SW480 (cell line): ENCODE results near the gene ANKRD33B.
"Not testable (repeated sequence)": the region's sequence is repeated elsewhere in the genome, so short reads cannot be mapped to it uniquely, and the experiment has no call there.

ENCODE experiments used
- DNase-seq: peaks from one replicate; pipeline ENCODE4 v3.0.0-alpha.2; 2016; ENCODE audit warnings: low spot score

ANKRD33B gene

GRCh38 chr5:10636363-10637142 lies 72.7 kb downstream of the ANKRD33B start:
- no peak for DNase-seq

DNA sequence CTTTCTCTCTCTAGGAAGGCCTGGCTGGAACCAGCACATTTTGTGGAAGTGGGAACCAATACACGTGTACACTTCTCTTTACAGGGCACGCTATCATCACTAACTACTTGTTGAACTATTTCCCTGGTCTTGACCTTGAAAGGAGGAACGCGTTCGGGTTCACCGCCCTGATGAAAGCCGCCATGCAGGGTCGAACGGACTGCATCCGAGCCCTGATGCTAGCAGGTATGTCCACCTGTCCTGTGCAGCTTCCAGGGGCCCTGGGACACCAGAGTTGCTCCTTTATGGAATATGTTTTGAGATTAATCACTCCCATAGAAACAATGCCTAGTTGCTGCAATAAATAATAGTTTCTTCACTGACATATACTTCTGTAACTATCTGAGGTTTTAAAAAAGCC lies 74.1 kb downstream of the ANKRD33B start:
- no peak for DNase-seq

DNA sequence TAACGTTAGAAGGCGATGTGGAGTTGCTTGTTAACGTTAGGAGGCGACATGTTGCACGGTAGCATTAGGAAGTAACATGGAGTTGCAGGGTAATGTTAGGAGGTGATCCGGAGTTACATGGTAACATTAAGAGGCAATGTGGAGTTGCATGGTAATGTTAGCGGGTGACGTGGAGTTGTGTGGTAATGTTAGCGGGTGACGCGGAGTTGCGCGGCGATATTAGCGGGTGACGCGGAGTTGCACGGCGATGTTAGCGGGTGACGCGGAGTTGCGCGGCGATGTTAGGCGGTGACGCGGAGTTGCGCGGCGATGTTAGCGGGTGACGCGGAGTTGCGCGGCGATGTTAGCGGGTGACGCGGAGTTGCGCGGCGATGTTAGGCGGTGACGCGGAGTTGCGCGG lies 74.9 kb downstream of the ANKRD33B start:
- DNase-seq = not testable (repeated sequence)

DNA sequence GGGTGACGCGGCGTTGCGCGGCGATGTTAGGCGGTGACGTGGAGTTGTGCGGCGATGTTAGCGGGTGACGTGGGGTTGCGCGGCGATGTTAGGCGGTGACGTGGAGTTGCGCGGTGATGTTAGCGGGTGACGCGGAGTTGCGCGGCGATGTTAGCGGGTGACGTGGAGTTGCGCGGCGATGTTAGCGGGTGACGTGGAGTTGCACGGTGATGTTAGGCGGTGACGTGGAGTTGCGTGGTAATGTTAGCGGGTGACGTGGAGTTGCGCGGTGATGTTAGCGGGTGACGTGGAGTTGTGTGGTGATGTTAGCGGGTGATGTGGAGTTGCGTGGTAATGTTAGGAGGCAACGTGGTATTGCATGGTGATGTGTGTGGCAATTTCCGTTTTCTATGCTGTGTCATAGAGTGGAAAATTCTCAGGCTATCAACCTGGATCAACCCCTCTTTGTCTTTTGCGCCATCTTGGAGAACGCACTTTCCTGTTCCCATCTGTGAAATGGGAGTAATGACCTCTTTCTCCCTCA lies 76.0 kb downstream of the ANKRD33B start:
- no peak for DNase-seq

DNA sequence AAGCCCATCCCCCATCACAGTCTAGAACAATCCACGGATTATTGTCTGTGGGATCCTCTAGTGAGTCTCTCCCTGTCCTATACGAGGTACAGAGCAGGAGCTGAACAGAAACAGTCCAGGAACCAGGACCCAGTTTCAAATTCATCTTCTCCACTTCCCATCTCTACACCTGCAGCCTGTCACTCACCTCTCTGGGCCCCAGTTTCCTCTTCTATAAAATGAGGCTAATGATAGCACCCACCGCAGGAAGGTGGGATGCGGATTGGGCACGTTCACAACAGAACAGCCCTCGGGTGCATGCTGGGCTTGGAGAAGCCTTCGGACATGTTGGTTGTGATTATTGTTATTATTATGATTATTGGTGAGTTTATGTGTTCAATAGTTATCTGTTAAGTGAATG lies 78.5 kb downstream of the ANKRD33B start:
- no peak for DNase-seq

DNA sequence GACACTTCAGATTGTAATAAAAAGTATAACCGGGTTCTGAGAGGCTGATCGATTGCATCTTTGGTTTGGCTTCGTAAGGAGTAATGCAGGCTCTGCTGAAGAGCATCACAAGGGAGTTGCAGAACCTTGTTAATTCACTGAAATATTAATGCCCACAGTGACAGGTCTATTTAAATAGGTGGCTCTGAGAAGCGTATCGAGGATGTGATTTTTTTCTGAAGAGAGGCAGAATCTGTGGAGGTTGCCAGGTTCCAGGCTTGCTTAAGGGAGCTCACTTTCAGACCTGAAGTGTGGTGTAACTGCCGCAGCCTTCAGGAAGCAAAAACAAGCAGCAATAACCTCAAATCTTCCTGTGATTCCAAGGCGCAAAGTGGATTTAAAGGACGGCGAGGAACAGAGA lies 80.3 kb downstream of the ANKRD33B start:
- no peak for DNase-seq

DNA sequence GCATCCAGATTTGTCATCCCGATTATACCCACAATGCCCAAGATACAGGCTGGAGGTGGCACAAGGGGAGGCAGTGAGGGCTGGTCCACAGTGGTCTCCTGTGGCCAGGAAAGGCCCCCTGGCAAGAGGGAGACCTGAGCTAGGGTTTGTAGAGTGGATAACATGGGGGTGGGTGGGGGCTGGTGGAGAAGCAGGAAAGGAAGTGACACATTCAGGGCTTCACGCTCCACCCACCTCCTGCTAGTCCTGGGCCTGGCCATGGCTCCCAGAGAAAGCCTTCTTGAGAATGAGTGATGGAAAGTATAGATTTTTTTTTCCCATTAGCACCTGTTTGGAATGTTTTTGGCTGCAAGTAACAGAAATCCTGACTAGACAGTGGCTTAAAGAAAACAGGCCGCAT lies 81.3 kb downstream of the ANKRD33B start:
- no peak for DNase-seq

DNA sequence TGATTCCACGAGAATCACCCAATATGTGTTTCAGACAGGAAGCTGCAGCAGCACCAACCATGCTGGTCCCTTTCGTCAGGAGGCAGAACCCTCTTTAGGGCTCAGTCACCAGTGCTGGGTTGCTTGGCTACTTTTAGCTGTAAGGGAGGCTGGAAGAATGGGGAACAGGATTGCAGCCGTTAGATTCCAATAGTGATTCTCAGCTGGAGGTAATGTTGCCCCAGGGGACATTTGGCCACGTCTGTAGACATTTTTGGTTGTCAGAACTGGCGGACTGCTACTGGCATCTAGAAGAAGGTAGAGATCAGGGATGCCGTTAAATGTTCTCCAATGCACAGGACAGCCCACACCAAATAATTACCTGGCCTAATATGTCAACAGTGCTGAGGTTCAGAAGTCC lies 81.8 kb downstream of the ANKRD33B start:
- no peak for DNase-seq

GRCh38 chr5:10647640-10648039 lies 83.8 kb downstream of the ANKRD33B start:
- no peak for DNase-seq

DNA sequence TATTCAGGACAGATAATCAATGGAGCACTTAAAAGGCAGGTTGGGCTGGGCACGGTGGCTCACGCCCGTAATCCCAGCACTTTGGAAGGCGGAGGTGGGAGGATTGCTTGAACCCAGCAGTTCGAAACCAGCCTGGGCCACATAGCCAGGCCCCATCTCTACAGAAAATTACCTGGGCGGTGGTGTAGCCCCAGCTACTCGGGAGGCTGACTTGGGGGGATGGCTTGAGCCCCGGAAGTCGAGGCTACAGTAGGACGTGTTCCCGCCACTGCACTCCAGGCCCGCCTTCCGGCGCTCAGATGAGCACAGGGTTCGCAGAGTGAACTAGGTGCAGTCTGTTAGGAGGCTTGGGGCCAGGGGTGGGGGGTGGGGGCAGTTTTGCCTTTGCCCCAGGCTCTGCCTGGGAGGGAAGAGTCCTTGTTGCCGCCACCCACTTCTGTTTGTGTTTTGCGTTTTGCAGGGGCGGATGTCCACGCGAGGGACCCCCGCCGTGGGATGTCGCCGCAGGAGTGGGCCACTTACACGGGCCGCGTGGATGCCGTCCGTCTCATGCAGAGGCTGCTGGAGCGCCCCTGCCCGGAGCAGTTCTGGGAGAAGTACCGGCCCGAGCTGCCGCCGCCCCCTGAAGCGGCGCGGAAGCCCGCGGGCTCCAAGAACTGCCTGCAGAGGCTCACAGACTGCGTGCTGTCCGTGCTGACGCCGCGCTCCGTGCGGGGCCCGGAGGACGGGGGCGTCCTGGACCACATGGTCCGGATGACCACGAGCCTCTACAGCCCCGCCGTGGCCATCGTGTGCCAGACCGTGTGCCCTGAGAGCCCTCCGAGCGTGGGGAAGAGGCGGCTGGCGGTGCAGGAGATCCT lies 85.2 kb downstream of the ANKRD33B start:
- no peak for DNase-seq

GRCh38 chr5:10649666-10650380 lies 86.0 kb downstream of the ANKRD33B start:
- DNase-seq = no peak

DNA sequence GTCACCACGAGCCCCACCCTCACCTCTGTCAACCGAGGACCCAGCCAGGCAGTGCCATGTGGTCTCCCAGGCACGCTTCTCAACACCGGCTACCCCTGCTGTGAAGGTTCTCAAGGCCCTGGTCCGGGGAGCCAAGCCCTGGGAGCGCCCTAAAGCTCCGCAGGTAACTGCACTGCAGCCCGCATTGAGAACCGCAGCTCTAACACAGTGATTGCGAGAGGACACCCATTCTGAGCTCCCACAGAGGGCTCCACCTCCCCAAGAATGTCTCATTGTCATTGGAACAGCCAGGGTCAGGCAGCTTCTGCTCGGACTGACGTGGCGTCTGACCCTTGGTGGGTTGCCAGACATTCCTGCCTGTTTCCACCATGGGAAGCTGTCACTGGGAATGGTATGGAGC lies 88.3 kb downstream of the ANKRD33B start:
- DNase-seq = no peak

- DNase-seq = no peak
These were observed 88.7 kb downstream of the ANKRD33B start for GRCh38 chr5:10652606-10653005.

GRCh38 chr5:10653043-10653442 lies 89.2 kb downstream of the ANKRD33B start:
- DNase-seq = no peak

- no peak for DNase-seq
These were observed 90.0 kb downstream of the ANKRD33B start for GRCh38 chr5:10653751-10654400.

GRCh38 chr5:10654566-10654965 lies 90.7 kb downstream of the ANKRD33B start:
- no peak for DNase-seq

DNA sequence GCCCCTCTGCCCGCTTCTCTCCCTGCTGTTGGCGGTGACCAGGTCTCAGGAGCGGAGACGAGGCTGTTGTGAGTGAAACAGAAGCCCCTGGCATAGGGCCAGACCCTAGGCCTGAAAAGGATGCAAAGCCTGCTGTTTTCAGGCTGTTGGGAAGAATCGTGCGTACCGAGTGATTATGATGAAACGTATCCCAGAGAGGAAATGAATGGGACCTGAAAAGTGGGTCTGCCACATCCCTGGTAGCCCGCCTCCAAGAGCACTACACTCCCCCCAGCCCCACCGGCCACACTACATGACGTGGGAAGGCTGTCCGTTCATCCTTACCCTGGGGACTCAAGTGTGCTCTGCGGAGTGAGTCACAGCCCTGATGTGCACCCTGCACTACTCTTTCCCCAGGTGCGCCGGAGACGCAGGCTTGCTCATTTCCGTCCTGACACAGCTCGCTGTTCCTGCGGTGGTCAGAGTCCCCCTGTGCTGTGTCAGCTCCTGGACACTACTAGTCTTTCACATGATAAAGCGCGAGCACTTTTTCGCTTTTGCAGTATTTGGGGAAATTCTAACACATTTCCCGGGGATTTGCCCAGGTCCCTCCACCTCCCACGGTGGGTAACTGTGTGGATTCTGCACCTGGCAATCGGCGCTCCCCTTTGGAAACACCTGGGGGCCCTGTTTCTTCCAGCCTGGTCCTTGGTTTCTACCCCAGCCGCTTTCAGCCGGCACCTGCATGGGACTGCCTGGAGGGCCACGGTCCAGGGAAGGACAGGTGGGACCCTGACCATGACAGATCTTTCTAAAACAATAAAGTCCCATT lies 91.5 kb downstream of the ANKRD33B start:
- DNase-seq = no peak

DNA sequence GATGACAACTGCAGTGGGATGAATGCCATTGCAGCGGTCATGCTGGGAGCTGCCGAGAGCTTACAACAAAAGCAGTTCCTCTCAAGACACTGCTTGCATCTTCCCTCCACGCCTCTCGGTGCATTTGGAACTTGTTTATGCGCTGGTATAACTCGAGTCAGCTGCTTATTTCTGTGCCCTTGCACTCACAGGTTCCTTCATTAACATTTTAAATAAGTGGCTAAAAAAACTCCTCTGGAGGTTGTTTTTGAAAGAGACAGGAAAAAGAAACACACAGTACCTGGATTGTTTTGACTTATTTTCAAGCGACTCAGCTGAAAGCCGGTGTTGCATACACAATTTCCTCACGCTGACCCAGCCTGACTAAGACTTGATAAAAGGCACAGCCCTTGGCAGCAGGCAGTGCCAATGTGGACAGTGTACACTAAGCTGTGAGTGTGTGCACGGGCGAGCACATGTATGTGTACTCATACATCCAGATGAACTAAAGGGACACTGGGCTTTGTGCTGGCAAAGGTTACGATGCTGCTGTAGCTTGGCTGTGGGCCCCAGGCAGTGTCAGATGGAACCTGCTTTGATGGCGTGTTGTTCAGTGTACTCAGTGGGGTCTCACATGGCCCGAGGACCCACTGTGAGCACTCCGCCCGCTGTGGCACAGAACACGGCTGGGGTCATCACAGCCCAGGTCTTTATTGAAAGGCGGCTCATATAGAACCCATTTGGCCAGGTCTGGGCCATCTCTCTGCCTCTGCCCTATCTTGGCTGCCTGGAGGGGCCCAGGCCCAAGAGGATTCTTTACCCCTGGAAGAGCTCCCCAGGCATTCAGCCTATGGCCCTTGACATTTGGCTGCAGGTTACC lies 92.3 kb downstream of the ANKRD33B start:
- DNase-seq = no peak

GRCh38 chr5:10658265-10658664 lies 94.4 kb downstream of the ANKRD33B start:
- DNase-seq = no peak

DNA sequence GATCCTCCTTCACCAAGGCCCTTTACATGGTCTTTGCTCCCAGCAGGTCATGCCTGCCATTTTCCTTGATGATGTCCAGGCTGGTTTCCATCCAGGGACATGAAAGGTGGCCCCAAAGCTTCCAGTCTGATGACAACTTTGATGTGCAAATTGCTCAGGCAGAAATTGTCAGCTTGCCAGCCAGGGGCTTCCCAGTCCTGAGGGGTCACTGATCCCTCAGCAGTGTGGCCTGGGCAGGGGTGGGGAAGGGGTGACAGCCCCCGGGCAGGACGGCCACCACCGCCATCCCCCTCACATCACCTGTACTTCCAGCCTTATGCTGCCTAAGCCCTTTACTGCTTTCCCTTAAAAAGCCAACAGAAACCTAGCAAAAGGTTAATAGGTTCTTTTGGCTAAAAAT lies 96.3 kb downstream of the ANKRD33B start:
- no peak for DNase-seq
